Natural killer cell (primary cell): Measurements from ENCODE around the gene FIBCD1. TPM values are rescaled to one million over a fixed set of nuclear protein-coding genes. Genes with fewer than 3 reads are reported as not detected.

Source experiments
- ATAC-seq, 3 donors: fragments of 150-1000 bp in 2 of 3; fragments of 200-7000 bp in 1 of 3; cut with Tn5 transposase; 1 replicate in 1 of 3; 2 replicates in 2 of 3; pipeline ENCODE4 v1.10.0; 2021; ENCODE audit warnings: mild to moderate bottlenecking in 2 of 3, moderate library complexity in 2 of 3
- DNase-seq, 2 donors: peaks; one replicate each; pipeline versions ENCODE4 v3.0.0 to v3.0.0-alpha.2; 2013 to 2021; ENCODE audit warnings: mixed read lengths in 1 of 2
- H3K27ac ChIP-seq: one replicate; pipeline ENCODE4 v1.5.1; 2013; ENCODE audit warnings: mild to moderate bottlenecking, low read length
- H3K27me3 ChIP-seq: one replicate; pipeline ENCODE4 v1.6.1; 2013; ENCODE audit warnings: low read length; ENCODE audit not compliant: control insufficient read depth, insufficient read depth
- H3K36me3 ChIP-seq: one replicate; pipeline ENCODE4 v1.6.1; 2013; ENCODE audit warnings: low read length; ENCODE audit not compliant: control insufficient read depth, insufficient read depth
- H3K4me1 ChIP-seq: one replicate; pipeline ENCODE4 v1.6.1; 2013; ENCODE audit warnings: low read length; ENCODE audit not compliant: control insufficient read depth, insufficient read depth
- H3K4me3 ChIP-seq: one replicate; pipeline ENCODE4 v1.5.1; 2013; ENCODE audit warnings: low read length
- H3K9me3 ChIP-seq: one replicate; pipeline ENCODE4 v1.6.1; 2013; ENCODE audit warnings: low read length; ENCODE audit not compliant: control insufficient read depth, insufficient read depth
- H3K27ac Mint-ChIP-seq, 2 donors: one replicate each; pipeline ENCODE4 v1.8.0; 2022; ENCODE audit warnings: mild to moderate bottlenecking in 2 of 2, mixed read lengths in 2 of 2, moderate library complexity in 1 of 2
- H3K27me3 Mint-ChIP-seq, 2 donors: one replicate each; pipeline ENCODE4 v1.8.0; 2022; ENCODE audit warnings: low read depth in 2 of 2, mixed read lengths in 2 of 2
- H3K36me3 Mint-ChIP-seq: one replicate; pipeline ENCODE4 v1.8.0; 2022; ENCODE audit warnings: mixed read lengths
- H3K4me1 Mint-ChIP-seq, 2 donors: one replicate each; pipeline ENCODE4 v1.8.0; 2022; ENCODE audit warnings: mixed read lengths in 2 of 2
- H3K4me3 Mint-ChIP-seq: one replicate; pipeline ENCODE4 v1.8.0; 2022; ENCODE audit warnings: mild to moderate bottlenecking, moderate library complexity, mixed read lengths
- H3K9me3 Mint-ChIP-seq, 2 donors: one replicate each; pipeline ENCODE4 v1.8.0; 2022; ENCODE audit warnings: mixed read lengths in 2 of 2
- WGBS: methylation state at CpG from one replicate; pipeline ENCODE4 v1.1.7; 2013; ENCODE audit warnings: missing lambda C conversion rate; ENCODE audit not compliant: insufficient coverage; 5-methylcytosine and 5-hydroxymethylcytosine counted together
- intact Hi-C: fragments of 100-400 bp; cut with micrococcal nuclease; formaldehyde crosslinking; loops from one replicate; pipeline ENCODE4 v1.14.2; 2022
- total RNA-seq, 4 donors: library from RNA; stranded (reverse); fragments of 120-200 nt in 1 of 4; gene quantifications; one replicate each; pipeline versions ENCODE4 v1.2.3 to v1.2.4, GENCODE V29; 2013 to 2022
- TF ChIP-seq, protein P1 (sequence below): fragments of 200-600 bp; IDR thresholded peaks from one replicate; pipeline ENCODE4 v1.8.0; 2022; ENCODE audit warnings: antibody characterized with exemption

FIBCD1 gene
- total RNA-seq, 3 donors from 2014 or later (not counting 1 experiment from before 2014, with no cell fraction given): not detected

DNA sequence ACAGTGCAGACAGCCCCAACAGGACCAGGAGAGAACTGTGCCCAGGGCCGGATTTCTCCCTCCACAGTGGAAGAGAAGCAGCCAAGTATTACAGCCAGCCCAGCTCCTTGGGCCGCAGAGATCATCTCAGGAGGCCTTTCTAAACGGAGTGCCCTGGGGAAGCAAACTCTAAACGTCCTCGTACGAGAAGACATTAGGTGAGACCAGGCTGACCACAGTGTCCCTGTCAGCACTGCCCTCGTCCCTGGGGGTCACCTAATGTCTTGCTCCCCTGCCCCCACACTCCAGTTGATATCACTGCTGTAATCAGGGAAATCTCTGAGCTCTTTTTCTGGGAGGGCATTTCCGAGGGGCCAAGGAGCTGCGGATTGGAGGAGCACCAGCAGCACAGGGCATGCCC is 48.9 kb downstream of the FIBCD1 start:
- H3K4me1 Mint-ChIP-seq: no peaks in the 10 kb centered on the region
- Histone ChIP-seq H3K4me3 (no peak overlapping the region), H3K4me1 (peaks cover 9% of the 10 kb centered on the region), H3K9me3 (no peaks in the 10 kb centered on the region), H3K36me3 (peaks cover 35% of the 10 kb centered on the region), H3K27me3 (no peaks in the 10 kb centered on the region), H3K27ac (no peak overlapping the region)
- H3K27me3 Mint-ChIP-seq: no peaks in the 10 kb centered on the region
- H3K9me3 Mint-ChIP-seq: no peaks in the 10 kb centered on the region
- H3K27ac Mint-ChIP-seq: no peak overlapping the region
- DNase-seq (no peak), ATAC-seq (no peak)
- peaks cover 7% of the 10 kb centered on the region for H3K36me3 Mint-ChIP-seq
- 96% methylated on average over 9 of the region's 9 CpGs for WGBS
- intact Hi-C loops: no loop called here
- no peak overlapping the region for H3K4me3 Mint-ChIP-seq
- TF ChIP-seq, protein P1, sequence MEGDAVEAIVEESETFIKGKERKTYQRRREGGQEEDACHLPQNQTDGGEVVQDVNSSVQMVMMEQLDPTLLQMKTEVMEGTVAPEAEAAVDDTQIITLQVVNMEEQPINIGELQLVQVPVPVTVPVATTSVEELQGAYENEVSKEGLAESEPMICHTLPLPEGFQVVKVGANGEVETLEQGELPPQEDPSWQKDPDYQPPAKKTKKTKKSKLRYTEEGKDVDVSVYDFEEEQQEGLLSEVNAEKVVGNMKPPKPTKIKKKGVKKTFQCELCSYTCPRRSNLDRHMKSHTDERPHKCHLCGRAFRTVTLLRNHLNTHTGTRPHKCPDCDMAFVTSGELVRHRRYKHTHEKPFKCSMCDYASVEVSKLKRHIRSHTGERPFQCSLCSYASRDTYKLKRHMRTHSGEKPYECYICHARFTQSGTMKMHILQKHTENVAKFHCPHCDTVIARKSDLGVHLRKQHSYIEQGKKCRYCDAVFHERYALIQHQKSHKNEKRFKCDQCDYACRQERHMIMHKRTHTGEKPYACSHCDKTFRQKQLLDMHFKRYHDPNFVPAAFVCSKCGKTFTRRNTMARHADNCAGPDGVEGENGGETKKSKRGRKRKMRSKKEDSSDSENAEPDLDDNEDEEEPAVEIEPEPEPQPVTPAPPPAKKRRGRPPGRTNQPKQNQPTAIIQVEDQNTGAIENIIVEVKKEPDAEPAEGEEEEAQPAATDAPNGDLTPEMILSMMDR: no peak

DNA sequence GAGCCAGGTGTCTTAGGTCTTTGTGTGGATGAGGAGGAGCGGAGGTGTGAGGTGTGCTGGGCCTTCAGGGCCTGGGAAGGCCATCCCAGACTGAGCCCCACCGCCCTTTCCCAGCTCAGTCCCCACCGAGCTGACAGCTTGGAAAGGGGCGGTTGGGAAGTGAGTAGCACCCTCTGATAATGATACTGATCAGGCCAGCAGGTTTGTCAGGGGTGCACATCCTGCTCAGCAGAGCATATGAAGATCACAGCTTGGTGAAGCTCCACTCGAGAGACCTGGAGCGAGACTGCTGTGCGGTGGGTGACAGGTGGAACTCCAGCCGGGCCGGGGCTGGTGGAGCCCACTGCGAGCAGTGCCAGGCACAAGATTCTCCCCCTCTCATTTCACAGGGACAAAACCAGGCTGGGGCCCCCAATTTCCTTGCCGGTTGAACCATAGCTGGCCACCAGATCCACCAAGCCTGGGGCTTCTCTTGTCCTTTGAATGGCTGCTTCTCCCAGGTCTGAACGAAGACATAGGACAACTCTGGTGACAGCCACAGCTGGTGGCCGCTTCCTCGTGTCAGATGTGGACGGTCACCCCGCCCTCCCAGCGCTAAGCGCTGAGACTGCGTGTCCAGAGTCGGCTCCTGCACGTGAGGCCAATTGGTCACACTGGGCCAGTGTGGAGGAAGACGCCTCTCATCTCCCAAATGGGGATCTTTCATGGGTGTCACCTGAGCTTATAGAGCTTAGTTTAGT is 50.7 kb downstream of the FIBCD1 start:
- ATAC-seq: no peak
- no peak overlapping the region for H3K4me3 ChIP-seq
- peaks cover 2% of the 10 kb centered on the region for H3K4me1 ChIP-seq
- Mint-ChIP-seq H3K27me3 (no peaks in the 10 kb centered on the region), H3K4me1 (no peaks in the 10 kb centered on the region), H3K4me3 (no peak overlapping the region), H3K27ac (no peak overlapping the region), H3K36me3 (peaks cover 7% of the 10 kb centered on the region), H3K9me3 (no peaks in the 10 kb centered on the region)
- no peak overlapping the region for H3K27ac ChIP-seq
- intact Hi-C loops: no loop called here
- H3K36me3 ChIP-seq: peaks cover 52% of the 10 kb centered on the region
- WGBS: 97% methylated on average over 22 of the region's 22 CpGs
- TF ChIP-seq, protein P1: no peak
- H3K9me3 ChIP-seq: no peaks in the 10 kb centered on the region
- no peak for DNase-seq
- no peaks in the 10 kb centered on the region for H3K27me3 ChIP-seq

DNA sequence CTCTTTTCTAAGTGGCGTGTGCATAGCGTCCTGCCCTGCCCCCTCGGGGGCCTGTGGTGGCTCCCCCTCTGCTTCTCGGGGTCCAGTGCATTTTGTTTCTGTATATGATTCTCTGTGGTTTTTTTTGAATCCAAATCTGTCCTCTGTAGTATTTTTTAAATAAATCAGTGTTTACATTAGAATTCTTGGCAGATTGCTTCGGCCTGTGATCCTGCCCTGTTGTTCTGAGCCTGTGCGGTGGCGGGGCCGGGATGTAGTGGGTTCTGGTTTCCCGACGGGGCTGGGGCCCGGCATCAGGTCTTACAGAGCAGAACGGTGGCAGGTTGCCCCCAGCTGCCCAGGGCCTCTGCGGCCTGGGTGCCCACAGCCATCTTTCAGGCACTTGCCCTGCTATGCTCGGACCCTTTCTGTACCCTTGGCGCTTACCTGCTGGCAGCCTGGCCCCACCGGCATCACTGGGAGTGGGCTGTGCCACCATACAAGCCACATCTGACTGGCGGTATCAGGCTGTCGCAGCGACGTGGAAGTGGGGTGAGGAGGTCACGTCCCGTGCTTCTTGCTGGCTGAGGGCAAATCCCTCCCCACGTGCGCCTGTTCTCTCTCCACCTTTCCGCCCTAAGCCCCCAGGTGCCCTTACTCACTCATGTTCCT is 51.4 kb downstream of the FIBCD1 start:
- H3K27ac Mint-ChIP-seq: no peak overlapping the region
- no peaks in the 10 kb centered on the region for H3K4me1 ChIP-seq
- peaks cover 7% of the 10 kb centered on the region for H3K36me3 Mint-ChIP-seq
- 96% methylated on average over 24 of the region's 25 CpGs for WGBS
- H3K9me3 Mint-ChIP-seq: no peaks in the 10 kb centered on the region
- intact Hi-C loops: no loop called here
- H3K4me3 ChIP-seq: no peak overlapping the region
- H3K9me3 ChIP-seq: no peaks in the 10 kb centered on the region
- no peaks in the 10 kb centered on the region for H3K27me3 Mint-ChIP-seq
- ATAC-seq (no peak), DNase-seq (no peak)
- H3K36me3 ChIP-seq: peaks cover 52% of the 10 kb centered on the region
- no peaks in the 10 kb centered on the region for H3K27me3 ChIP-seq
- no peaks in the 10 kb centered on the region for H3K4me1 Mint-ChIP-seq
- no peak overlapping the region for H3K27ac ChIP-seq
- TF ChIP-seq, protein P1: no peak
- no peak overlapping the region for H3K4me3 Mint-ChIP-seq
